CD14-positive monocyte (primary cell): ENCODE results near the gene CD34. TPM values are rescaled to one million over a fixed set of nuclear protein-coding genes. Genes with fewer than 3 reads are reported as not detected.
A peak's percentile ranks its signal among the peaks of the same experiment; 100 is the strongest.

Experiments
- DNase-seq, 3 donors: peaks; one replicate each; pipeline ENCODE4 v3.0.0-alpha.2; 2011 to 2022
- H2AFZ ChIP-seq: 2 replicates; pipeline ENCODE4 v1.6.0; 2012; ENCODE audit warnings: mild to moderate bottlenecking, low read depth, low read length, inconsistent platforms; ENCODE audit not compliant: insufficient read depth, poor library complexity, severe bottlenecking
- H3K27ac ChIP-seq, 2 donors: 1 replicate in 1 of 2; 2 replicates in 1 of 2; pipeline ENCODE4 v1.5.1; 2012 to 2013; ENCODE audit warnings: low read length in 2 of 2, control low read depth in 1 of 2, inconsistent platforms in 1 of 2, low read depth in 1 of 2, mild to moderate bottlenecking in 1 of 2
- H3K27me3 ChIP-seq, 2 donors: one replicate each; pipeline versions ENCODE4 v1.6.0 to v1.6.1; 2011 to 2013; ENCODE audit warnings: low read length in 2 of 2; ENCODE audit not compliant: control insufficient read depth in 2 of 2, insufficient read depth in 2 of 2
- H3K36me3 ChIP-seq, 2 donors: replicated peaks in 1 of 2; 1 replicate in 1 of 2; 2 replicates in 1 of 2; pipeline versions ENCODE4 v1.5.1 to v1.6.1; 2012 to 2013; ENCODE audit warnings: low read length in 2 of 2, control low read depth in 1 of 2, inconsistent platforms in 1 of 2, mild to moderate bottlenecking in 1 of 2; ENCODE audit not compliant: insufficient read depth in 2 of 2, control insufficient read depth in 1 of 2
- H3K4me1 ChIP-seq, 2 donors: 1 replicate in 1 of 2; 2 replicates in 1 of 2; pipeline versions ENCODE4 v1.5.1 to v1.6.1; 2012 to 2013; ENCODE audit warnings: low read length in 2 of 2, control low read depth in 1 of 2, inconsistent platforms in 1 of 2, mild to moderate bottlenecking in 1 of 2, moderate library complexity in 1 of 2; ENCODE audit not compliant: insufficient read depth in 2 of 2, control insufficient read depth in 1 of 2
- H3K4me2 ChIP-seq: replicated peaks from 2 replicates; pipeline ENCODE3; 2012; ENCODE audit warnings: low read length, moderate library complexity, mild to moderate bottlenecking; ENCODE audit not compliant: poor library complexity, severe bottlenecking; ENCODE audit errors: extremely low read depth
- H3K4me3 ChIP-seq, 3 experiments: fragments of 200-600 bp in 1 of 3; sonication (generic) in 1 of 3; replicated peaks in 1 of 3; 1 replicate in 2 of 3; 2 replicates in 1 of 3; pipeline ENCODE4 v1.5.1; 2011 to 2013; ENCODE audit warnings: low read length in 3 of 3, mild to moderate bottlenecking in 3 of 3, control low read depth in 2 of 3, low read depth in 2 of 3, inconsistent platforms in 1 of 3, moderate library complexity in 1 of 3
- H3K79me2 ChIP-seq: 2 replicates; pipeline ENCODE4 v1.6.0; 2012; ENCODE audit warnings: mild to moderate bottlenecking, control low read depth, inconsistent platforms, low read length, moderate library complexity; ENCODE audit not compliant: insufficient read depth
- H3K9ac ChIP-seq: 2 replicates; pipeline ENCODE4 v1.6.0; 2017; ENCODE audit warnings: low read length, mild to moderate bottlenecking; ENCODE audit not compliant: insufficient read depth, poor library complexity, severe bottlenecking
- H3K9me3 ChIP-seq, 2 donors: replicated peaks in 1 of 2; 1 replicate in 1 of 2; 2 replicates in 1 of 2; pipeline versions ENCODE4 v1.5.1 to v1.6.1; 2012 to 2013; ENCODE audit warnings: low read length in 2 of 2, control low read depth in 1 of 2; ENCODE audit not compliant: control insufficient read depth in 1 of 2, insufficient read depth in 1 of 2
- H4K20me1 ChIP-seq: 2 replicates; pipeline ENCODE4 v1.6.0; 2012; ENCODE audit warnings: mild to moderate bottlenecking, low read length, control low read depth, moderate library complexity; ENCODE audit not compliant: insufficient read depth
- H3K27ac Mint-ChIP-seq, 7 donors: one replicate each; pipeline ENCODE4 v1.8.0; 2020; ENCODE audit warnings: mild to moderate bottlenecking in 7 of 7, mixed read lengths in 7 of 7, moderate library complexity in 6 of 7, inconsistent platforms in 2 of 7
- H3K27me3 Mint-ChIP-seq, 3 donors: one replicate each; pipeline ENCODE4 v1.8.0; 2021 to 2022; ENCODE audit warnings: low read depth in 3 of 3, mild to moderate bottlenecking in 3 of 3, mixed read lengths in 3 of 3, moderate library complexity in 3 of 3, inconsistent platforms in 1 of 3
- H3K36me3 Mint-ChIP-seq, 2 donors: one replicate each; pipeline ENCODE4 v1.8.0; 2020; ENCODE audit warnings: mixed read lengths in 2 of 2, inconsistent platforms in 1 of 2, mild to moderate bottlenecking in 1 of 2
- H3K4me1 Mint-ChIP-seq: one replicate; pipeline ENCODE4 v1.8.0; 2020; ENCODE audit warnings: mild to moderate bottlenecking, mixed read lengths
- H3K4me3 Mint-ChIP-seq, 2 donors: one replicate each; pipeline ENCODE4 v1.8.0; 2020; ENCODE audit warnings: mild to moderate bottlenecking in 2 of 2, mixed read lengths in 2 of 2, moderate library complexity in 1 of 2
- H3K9me3 Mint-ChIP-seq, 7 donors: one replicate each; pipeline ENCODE4 v1.8.0; 2020 to 2022; ENCODE audit warnings: mixed read lengths in 7 of 7, mild to moderate bottlenecking in 6 of 7, moderate library complexity in 6 of 7, inconsistent platforms in 2 of 7
- WGBS: methylation state at CpG from one replicate; pipeline ENCODE4 v1.1.5; 2013; ENCODE audit warnings: missing lambda C conversion rate; ENCODE audit not compliant: insufficient coverage; 5-methylcytosine and 5-hydroxymethylcytosine counted together
- intact Hi-C, 2 donors: fragments of 100-400 bp; cut with micrococcal nuclease; formaldehyde crosslinking; loops; one replicate each; pipeline versions ENCODE4 v1.15.0 to v1.15.1; 2023
- polyA plus RNA-seq, 3 donors: library from polyadenylated mRNA; depleted of rRNA in 1 of 3; unstranded in 2 of 3; stranded (reverse) in 1 of 3; fragments of 300-500 nt in 2 of 3; fragments of >200 nt in 1 of 3; fragmentation: Illumina TruSeq in 2 of 3; gene quantifications; 1 replicate in 2 of 3; 2 replicates in 1 of 3; pipeline ENCODE4 v1.2.3, GENCODE V29; 2012 to 2021
- TF ChIP-seq, protein P1 (sequence below): fragments of 200-600 bp; IDR thresholded peaks from one replicate; pipeline ENCODE4 v1.8.0; 2022; ENCODE audit warnings: antibody characterized with exemption, mild to moderate bottlenecking

CD34 gene
- polyA plus RNA-seq, 3 donors = 0.03 TPM; not detected in 2

DNA sequence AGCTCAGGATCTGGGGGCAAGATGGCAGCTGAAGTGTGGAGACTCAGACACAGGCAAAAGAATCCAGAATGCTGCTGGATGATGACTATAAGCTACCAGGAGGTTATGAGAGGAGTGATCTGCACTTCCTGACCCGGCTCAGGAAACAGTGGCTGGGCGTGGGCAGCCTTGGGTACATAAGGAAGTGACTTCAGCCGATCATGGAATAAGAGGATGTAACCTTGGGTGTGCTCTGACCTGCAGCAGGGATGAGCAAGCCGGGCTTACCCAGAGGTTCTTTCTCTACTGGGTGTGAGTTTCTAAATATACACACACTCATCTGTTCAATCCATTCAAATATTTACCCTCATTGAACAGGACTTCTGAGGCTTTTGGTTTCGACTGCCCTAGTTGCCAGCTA lies 62.7 kb downstream of the CD34 start:
- Histone ChIP-seq H3K9ac (no peak overlapping the region), H4K20me1 (peaks cover 63% of the 10 kb centered on the region), H3K4me3 (peak overlapping the region in 1 of 3 experiments; percentile 60), H2AFZ (peak overlapping the region; percentile 54), H3K4me2 (peak overlapping the region; percentile 59), H3K36me3 (peaks cover 0 to 1% of the 10 kb centered on the region in 2 donors), H3K4me1 (peaks cover 92 to 100% of the 10 kb centered on the region in 2 donors), H3K9me3 (no peaks in the 10 kb centered on the region), H3K79me2 (peaks cover 91% of the 10 kb centered on the region), H3K27ac (peak overlapping the region; percentile 70 to 86), H3K27me3 (no peaks in the 10 kb centered on the region)
- intact Hi-C loops = no loop called here
- WGBS = 43% methylated on average over 2 of the region's 5 CpGs
- Mint-ChIP-seq H3K4me1 (peaks cover 93% of the 10 kb centered on the region), H3K27ac (peak overlapping the region; percentile 89 to 98 (median 96)), H3K27me3 (no peaks in the 10 kb centered on the region), H3K9me3 (no peaks in the 10 kb centered on the region), H3K36me3 (peaks cover 29 to 33% of the 10 kb centered on the region in 2 donors), H3K4me3 (peak overlapping the region; percentile 10 to 88)
- TF ChIP-seq, protein P1, sequence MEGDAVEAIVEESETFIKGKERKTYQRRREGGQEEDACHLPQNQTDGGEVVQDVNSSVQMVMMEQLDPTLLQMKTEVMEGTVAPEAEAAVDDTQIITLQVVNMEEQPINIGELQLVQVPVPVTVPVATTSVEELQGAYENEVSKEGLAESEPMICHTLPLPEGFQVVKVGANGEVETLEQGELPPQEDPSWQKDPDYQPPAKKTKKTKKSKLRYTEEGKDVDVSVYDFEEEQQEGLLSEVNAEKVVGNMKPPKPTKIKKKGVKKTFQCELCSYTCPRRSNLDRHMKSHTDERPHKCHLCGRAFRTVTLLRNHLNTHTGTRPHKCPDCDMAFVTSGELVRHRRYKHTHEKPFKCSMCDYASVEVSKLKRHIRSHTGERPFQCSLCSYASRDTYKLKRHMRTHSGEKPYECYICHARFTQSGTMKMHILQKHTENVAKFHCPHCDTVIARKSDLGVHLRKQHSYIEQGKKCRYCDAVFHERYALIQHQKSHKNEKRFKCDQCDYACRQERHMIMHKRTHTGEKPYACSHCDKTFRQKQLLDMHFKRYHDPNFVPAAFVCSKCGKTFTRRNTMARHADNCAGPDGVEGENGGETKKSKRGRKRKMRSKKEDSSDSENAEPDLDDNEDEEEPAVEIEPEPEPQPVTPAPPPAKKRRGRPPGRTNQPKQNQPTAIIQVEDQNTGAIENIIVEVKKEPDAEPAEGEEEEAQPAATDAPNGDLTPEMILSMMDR = no peak
- peak; percentile 90 to 96 (median 92) for DNase-seq

DNA sequence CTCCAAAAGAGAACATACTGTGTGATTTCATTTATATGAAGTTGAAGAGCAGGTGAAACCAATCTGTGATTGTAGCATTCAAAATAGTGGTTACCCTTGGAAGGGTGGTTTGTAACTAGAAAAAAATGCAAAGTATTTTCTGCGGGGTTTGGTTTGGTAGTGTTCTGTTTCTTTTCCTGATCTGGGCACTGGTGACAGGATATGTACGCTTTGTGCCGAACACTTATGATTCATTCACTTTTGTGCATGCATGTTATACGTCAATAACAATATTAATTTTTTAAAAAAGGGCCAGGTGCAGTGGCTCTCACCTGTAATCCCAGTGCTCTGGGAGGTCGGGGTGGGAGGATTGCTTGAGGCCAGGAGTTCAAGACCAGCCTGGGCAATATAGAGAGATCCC lies 63.8 kb downstream of the CD34 start:
- 80% methylated on average over 1 of the region's 5 CpGs for WGBS
- no peak for DNase-seq
- no peak overlapping the region for H3K9ac ChIP-seq
- intact Hi-C loops = no loop called here
- H2AFZ ChIP-seq = no peak overlapping the region
- Mint-ChIP-seq H3K27me3 (no peaks in the 10 kb centered on the region), H3K36me3 (peaks cover 29% of the 10 kb centered on the region in 2 donors), H3K9me3 (no peaks in the 10 kb centered on the region), H3K4me1 (peaks cover 82% of the 10 kb centered on the region), H3K4me3 (no peak overlapping the region), H3K27ac (peak overlapping the region in 3 of 7 donors; percentile 15 to 93 (median 27))
- H3K79me2 ChIP-seq = peaks cover 91% of the 10 kb centered on the region
- no peak overlapping the region for H3K4me2 ChIP-seq
- H3K4me3 ChIP-seq = no peak overlapping the region
- TF ChIP-seq, protein P1 = no peak
- H4K20me1 ChIP-seq = peaks cover 59% of the 10 kb centered on the region
- H3K4me1 ChIP-seq = peaks cover 80 to 99% of the 10 kb centered on the region in 2 donors
- H3K36me3 ChIP-seq = peaks cover 0 to 12% of the 10 kb centered on the region in 2 donors
- no peaks in the 10 kb centered on the region for H3K9me3 ChIP-seq
- no peaks in the 10 kb centered on the region for H3K27me3 ChIP-seq
- peak overlapping the region in 1 of 2 donors; percentile 86 for H3K27ac ChIP-seq
